BE2C (cell line): ENCODE results near the gene ELAVL2.

ENCODE experiments used
- DNase-seq: peaks from one replicate; pipeline ENCODE4 v3.0.0-alpha.2; 2020
- H3K27me3 ChIP-seq: fragments of 250-450 bp; sonication (Bioruptor Pico); 2 replicates; pipeline ENCODE4 v1.5.1; 2020; ENCODE audit warnings: mild to moderate bottlenecking
- H3K36me3 ChIP-seq: fragments of 250-450 bp; sonication (Bioruptor Pico); 2 replicates; pipeline ENCODE4 v1.5.1; 2020; ENCODE audit warnings: mild to moderate bottlenecking
- H3K4me1 ChIP-seq: fragments of 250-450 bp; sonication (Bioruptor Pico); 2 replicates; pipeline ENCODE4 v1.5.1; 2020
- H3K4me3 ChIP-seq: 2 replicates; pipeline ENCODE4 v1.5.1; 2011; ENCODE audit warnings: low read depth, low read length
- H3K9me3 ChIP-seq: fragments of 250-450 bp; sonication (Bioruptor Pico); 2 replicates; pipeline ENCODE4 v1.5.1; 2020
- CTCF ChIP-seq: IDR thresholded peaks from 2 replicates; pipeline ENCODE4 v1.5.1; 2012; ENCODE audit warnings: mild to moderate bottlenecking, low read depth, low read length

ELAVL2 gene

GRCh38 chr9:23741351-23741750, 84.7 kb downstream of the ELAVL2 start:
- H3K36me3 ChIP-seq = no peaks in the 10 kb centered on the region
- H3K9me3 ChIP-seq = no peaks in the 10 kb centered on the region
- no peak for TF ChIP-seq CTCF
- no peak overlapping the region for H3K4me3 ChIP-seq
- DNase-seq = no peak
- no peaks in the 10 kb centered on the region for H3K4me1 ChIP-seq
- H3K27me3 ChIP-seq = no peaks in the 10 kb centered on the region

GRCh38 chr9:23740531-23740930, 85.5 kb downstream of the ELAVL2 start:
- no peak for TF ChIP-seq CTCF
- H3K4me1 ChIP-seq = no peaks in the 10 kb centered on the region
- no peaks in the 10 kb centered on the region for H3K9me3 ChIP-seq
- DNase-seq = no peak
- no peaks in the 10 kb centered on the region for H3K27me3 ChIP-seq
- H3K36me3 ChIP-seq = no peaks in the 10 kb centered on the region
- H3K4me3 ChIP-seq = no peak overlapping the region

GRCh38 chr9:23739753-23740152, 86.3 kb downstream of the ELAVL2 start:
- Histone ChIP-seq H3K4me3 (no peak overlapping the region), H3K4me1 (no peaks in the 10 kb centered on the region), H3K27me3 (no peaks in the 10 kb centered on the region), H3K36me3 (no peaks in the 10 kb centered on the region), H3K9me3 (no peaks in the 10 kb centered on the region)
- no peak for DNase-seq
- TF ChIP-seq CTCF = no peak

GRCh38 chr9:23736293-23736692, 89.7 kb downstream of the ELAVL2 start:
- Histone ChIP-seq H3K27me3 (no peaks in the 10 kb centered on the region), H3K4me1 (no peaks in the 10 kb centered on the region), H3K36me3 (no peaks in the 10 kb centered on the region)

GRCh38 chr9:23733495-23734078, 92.5 kb downstream of the ELAVL2 start:
- Histone ChIP-seq H3K9me3 (no peaks in the 10 kb centered on the region), H3K27me3 (no peaks in the 10 kb centered on the region), H3K4me3 (no peak overlapping the region), H3K36me3 (no peaks in the 10 kb centered on the region), H3K4me1 (no peaks in the 10 kb centered on the region)
- no peak for TF ChIP-seq CTCF
- no peak for DNase-seq

More at GRCh38 chr9:23736293-23736692, 89.7 kb downstream of the ELAVL2 start:
- DNase-seq = no peak
- Histone ChIP-seq H3K4me3 (no peak overlapping the region), H3K9me3 (no peaks in the 10 kb centered on the region)
- no peak for TF ChIP-seq CTCF

GRCh38 chr9:23731353-23731752, 94.7 kb downstream of the ELAVL2 start:
- Histone ChIP-seq H3K27me3 (no peaks in the 10 kb centered on the region), H3K36me3 (no peaks in the 10 kb centered on the region), H3K4me3 (no peak overlapping the region), H3K4me1 (no peaks in the 10 kb centered on the region), H3K9me3 (no peaks in the 10 kb centered on the region)
- no peak for DNase-seq
- TF ChIP-seq CTCF = no peak
